HepG2 (cell line): ENCODE measurements around the gene TPI1. TPM values are rescaled to one million over a fixed set of nuclear protein-coding genes. Genes with fewer than 3 reads are reported as not detected.

Source experiments
- HBP1 ChIP-seq: IDR thresholded peaks from 2 replicates; pipeline ENCODE4 v1.6.1; 2016; ENCODE audit warnings: low read depth, control low read depth
- HMG20A ChIP-seq: IDR thresholded peaks from 2 replicates; pipeline ENCODE4 v1.6.1; 2016; ENCODE audit warnings: borderline replicate concordance
- HNRNPH1 ChIP-seq: fragments of 200-400 bp; formaldehyde crosslinking; optimal IDR thresholded peaks from 2 replicates; pipeline ENCODE3; 2017; ENCODE audit warnings: mild to moderate bottlenecking, low read depth, low read length
- IRF1 ChIP-seq: sonication (generic); formaldehyde crosslinking; IDR thresholded peaks from 2 replicates; pipeline ENCODE4 v1.4.0; 2020; ENCODE audit warnings: low read depth, mild to moderate bottlenecking, missing genetic modification reagents
- KDM4B ChIP-seq: sonication (generic); formaldehyde crosslinking; IDR thresholded peaks from 2 replicates; pipeline ENCODE4 v1.4.0; 2020; ENCODE audit warnings: missing genetic modification reagents
- KLF13 ChIP-seq: sonication (generic); formaldehyde crosslinking; IDR thresholded peaks from 2 replicates; pipeline ENCODE4 v1.4.0; 2020; ENCODE audit warnings: mild to moderate bottlenecking, missing genetic modification reagents
- KLF6 ChIP-seq: IDR thresholded peaks from 2 replicates; pipeline ENCODE4 v1.8.0; 2016; ENCODE audit warnings: missing biosample characterization, missing genetic modification reagents
- PHF20 ChIP-seq: sonication (generic); formaldehyde crosslinking; IDR thresholded peaks from 2 replicates; pipeline ENCODE4 v1.5.0; 2020; ENCODE audit warnings: mild to moderate bottlenecking, missing genetic modification reagents
- POLR2A ChIP-seq, 2 experiments: IDR thresholded peaks; 2 replicates each; pipeline ENCODE4 v1.6.1; 2011; ENCODE audit warnings: low read depth in 2 of 2, low read length in 2 of 2, mild to moderate bottlenecking in 1 of 2, moderate library complexity in 1 of 2; ENCODE audit not compliant: insufficient read depth in 1 of 2
- SIN3A ChIP-seq: IDR thresholded peaks from 2 replicates; pipeline ENCODE4 v1.6.1; 2011; ENCODE audit warnings: low read depth, mild to moderate bottlenecking, control low read depth, low read length, borderline replicate concordance
- SMYD3 ChIP-seq: sonication (generic); formaldehyde crosslinking; IDR thresholded peaks from 2 replicates; pipeline ENCODE4 v1.8.1; 2023; ENCODE audit warnings: mild to moderate bottlenecking, missing genetic modification reagents
- SNAI1 ChIP-seq: sonication (generic); formaldehyde crosslinking; IDR thresholded peaks from 2 replicates; pipeline ENCODE4 v1.5.0; 2020; ENCODE audit warnings: mild to moderate bottlenecking, missing genetic modification reagents, borderline replicate concordance
- TARDBP ChIP-seq: sonication (generic); formaldehyde crosslinking; IDR thresholded peaks from 2 replicates; pipeline ENCODE4 v1.8.0; 2022; ENCODE audit warnings: mild to moderate bottlenecking, missing genetic modification reagents
- TCF7L2 ChIP-seq: IDR thresholded peaks from 2 replicates; pipeline ENCODE4 v1.6.1; 2011; ENCODE audit warnings: mild to moderate bottlenecking, low read depth, low read length, moderate library complexity
- ZBTB8A ChIP-seq: sonication (generic); formaldehyde crosslinking; IDR thresholded peaks from 2 replicates; pipeline ENCODE4 v1.4.0; 2020; ENCODE audit warnings: mild to moderate bottlenecking, low read depth, missing genetic modification reagents, borderline replicate concordance
- ZKSCAN5 ChIP-seq: sonication (generic); formaldehyde crosslinking; IDR thresholded peaks from 2 replicates; pipeline ENCODE4 v1.5.1; 2020; ENCODE audit warnings: mild to moderate bottlenecking, missing genetic modification reagents
- ZMAT3 ChIP-seq: sonication (generic); formaldehyde crosslinking; conservative IDR thresholded peaks from 2 replicates; pipeline ENCODE4 v1.7.0; 2021; ENCODE audit warnings: missing genetic modification reagents
- ZNF34 ChIP-seq: sonication (generic); formaldehyde crosslinking; IDR thresholded peaks from 2 replicates; pipeline ENCODE4 v1.4.0; 2020; ENCODE audit warnings: mild to moderate bottlenecking, missing genetic modification reagents, borderline replicate concordance
- ZNF350 ChIP-seq: sonication (generic); formaldehyde crosslinking; IDR thresholded peaks from 2 replicates; pipeline ENCODE4 v1.4.0; 2020; ENCODE audit warnings: mild to moderate bottlenecking, low read depth, missing genetic modification reagents, borderline replicate concordance
- ZNF570 ChIP-seq: sonication (generic); formaldehyde crosslinking; IDR thresholded peaks from 2 replicates; pipeline ENCODE4 v1.4.0; 2020; ENCODE audit warnings: mild to moderate bottlenecking, missing genetic modification reagents, borderline replicate concordance
- ZNF574 ChIP-seq: sonication (generic); formaldehyde crosslinking; IDR thresholded peaks from 2 replicates; pipeline ENCODE4 v1.4.0; 2020; ENCODE audit warnings: missing genetic modification reagents
- ZNF639 ChIP-seq: conservative IDR thresholded peaks from 2 replicates; pipeline ENCODE4 v1.6.1; 2018; ENCODE audit warnings: missing genetic modification reagents
- ZNF780A ChIP-seq: sonication (generic); formaldehyde crosslinking; IDR thresholded peaks from 2 replicates; pipeline ENCODE4 v1.8.0; 2022; ENCODE audit warnings: mild to moderate bottlenecking, missing genetic modification reagents, moderate library complexity
- ZNF790 ChIP-seq: sonication (generic); formaldehyde crosslinking; IDR thresholded peaks from 2 replicates; pipeline ENCODE4 v1.8.0; 2022; ENCODE audit warnings: missing genetic modification reagents, mild to moderate bottlenecking, borderline replicate concordance
- ZNF816 ChIP-seq: sonication (generic); formaldehyde crosslinking; IDR thresholded peaks from 2 replicates; pipeline ENCODE4 v1.8.0; 2022; ENCODE audit warnings: missing genetic modification reagents, mild to moderate bottlenecking, borderline replicate concordance
- polyA plus RNA-seq, 8 experiments: library from polyadenylated mRNA; depleted of rRNA in 3 of 8; stranded (reverse) in 7 of 8; unstranded in 1 of 8; fragments of >200 nt; fragmentation: Illumina TruSeq in 4 of 8; extraction: Trizol in 4 of 8; gene quantifications; 2 replicates each; pipeline versions ENCODE4 v1.2.1 to v1.2.3, GENCODE V29; 2011 to 2016; ENCODE audit warnings: low read depth in 4 of 8, missing spikeins in 1 of 8, mixed read lengths in 1 of 8; ENCODE audit not compliant: insufficient read depth in 1 of 8
- total RNA-seq, 5 experiments: library from RNA; depleted of rRNA; stranded (reverse); fragments of >200 nt; fragmentation: Illumina TruSeq; extraction: Trizol; gene quantifications; 2 replicates each; pipeline ENCODE4 v1.2.3, GENCODE V29; 2016; ENCODE audit warnings: low read depth in 1 of 5

The TPI1 gene
- total and polyA plus RNA-seq, 2 of the 13 experiments (the other 11 are each of a cell fraction or from before 2014, with no cell fraction given), result 945 to 2,535 TPM

GRCh38 chr12:6828781-6829535, 38.4 kb upstream of the TPI1 start (continued):
- TF ChIP-seq SIN3A (no peak; the same call in 1 of the 2 replicates), ZNF350 (CRISPR knock-in tag) (peak; percentile 66; the same call in 1 of the 2 replicates), KDM4B (no peak; the same call in 1 of the 2 replicates), IRF1 (CRISPR knock-in tag) (no peak), ZKSCAN5 (CRISPR knock-in tag) (no peak), POLR2A (IDR thresholded peaks at IDR 0.05; ENCODE audit: insufficient read depth in 1 of 2, low read depth in 2 of 2, low read length in 2 of 2) (no peak), ZNF574 (peak; percentile 46; the same call in 1 of the 2 replicates), TCF7L2 (no peak), HMG20A (CRISPR knock-in tag) (no peak), SNAI1 (CRISPR knock-in tag) (0 out of 2 replicates have a peak, but pooled peaks have one; percentile 79), KLF6 (CRISPR knock-in tag) (no peak), ZNF34 (CRISPR knock-in tag) (no peak), ZNF816 (CRISPR knock-in tag) (peak; percentile 95), ZNF639 (peak; percentile 30; the same call in 1 of the 2 replicates), TARDBP (CRISPR knock-in tag) (no peak), KLF13 (CRISPR knock-in tag) (0 out of 2 replicates have a peak, but pooled peaks have one; percentile 32), HNRNPH1 (no peak), SMYD3 (CRISPR knock-in tag) (0 out of 2 replicates have a peak, but pooled peaks have one; percentile 38), ZNF790 (CRISPR knock-in tag) (no peak), HBP1 (CRISPR knock-in tag) (no peak), ZMAT3 (peak; percentile 92), ZBTB8A (CRISPR knock-in tag) (no peak), PHF20 (CRISPR knock-in tag) (peak; percentile 44), ZNF570 (CRISPR knock-in tag) (no peak), ZNF780A (CRISPR knock-in tag) (no peak)
